HepG2 (cell line): Measurements from ENCODE around the gene IL1B. TPM values are rescaled to one million over a fixed set of nuclear protein-coding genes. Genes with fewer than 3 reads are reported as not detected.

Experiments used
- AFF4 ChIP-seq: sonication (generic); formaldehyde crosslinking; IDR thresholded peaks from 2 replicates; pipeline ENCODE4 v1.4.0; 2020; ENCODE audit warnings: missing genetic modification reagents
- EP300 ChIP-seq, 3 experiments: sonication (generic) in 1 of 3; formaldehyde crosslinking in 1 of 3; IDR thresholded peaks; 2 replicates each; pipeline versions ENCODE4 v1.5.1 to v1.6.1; 2011 to 2020; ENCODE audit warnings: low read depth in 2 of 3, low read length in 2 of 3, borderline replicate concordance in 1 of 3, improper control_type of control experiment in 1 of 3, mild to moderate bottlenecking in 1 of 3, missing genetic modification reagents in 1 of 3, moderate library complexity in 1 of 3
- HMGA1 ChIP-seq: sonication (generic); formaldehyde crosslinking; conservative IDR thresholded peaks from 2 replicates; pipeline ENCODE4 v1.4.0; 2020; ENCODE audit warnings: missing genetic modification reagents
- KLF11 ChIP-seq: IDR thresholded peaks from 2 replicates; pipeline ENCODE4 v1.6.1; 2016; ENCODE audit warnings: missing compliant biosample characterization
- NFAT5 ChIP-seq: sonication (generic); formaldehyde crosslinking; IDR thresholded peaks from 2 replicates; pipeline ENCODE4 v1.4.0; 2020; ENCODE audit warnings: missing genetic modification reagents
- REL ChIP-seq: sonication (generic); formaldehyde crosslinking; conservative IDR thresholded peaks from 2 replicates; pipeline ENCODE4 v1.8.0; 2022; ENCODE audit warnings: mild to moderate bottlenecking, missing genetic modification reagents, moderate library complexity
- SP5 ChIP-seq: IDR thresholded peaks from 2 replicates; pipeline ENCODE4 v1.6.1; 2016; ENCODE audit warnings: low read depth, borderline replicate concordance
- ZNF124 ChIP-seq: sonication (generic); formaldehyde crosslinking; IDR thresholded peaks from 2 replicates; pipeline ENCODE4 v1.4.0; 2020; ENCODE audit warnings: missing genetic modification reagents
- ZNF142 ChIP-seq: sonication (generic); formaldehyde crosslinking; IDR thresholded peaks from 2 replicates; pipeline ENCODE4 v1.4.0; 2020; ENCODE audit warnings: missing genetic modification reagents
- polyA plus RNA-seq, 8 experiments: library from polyadenylated mRNA; depleted of rRNA in 3 of 8; stranded (reverse) in 7 of 8; unstranded in 1 of 8; fragments of >200 nt; fragmentation: Illumina TruSeq in 4 of 8; extraction: Trizol in 4 of 8; gene quantifications; 2 replicates each; pipeline versions ENCODE4 v1.2.1 to v1.2.3, GENCODE V29; 2011 to 2016; ENCODE audit warnings: low read depth in 4 of 8, missing spikeins in 1 of 8, mixed read lengths in 1 of 8; ENCODE audit not compliant: insufficient read depth in 1 of 8
- total RNA-seq, 5 experiments: library from RNA; depleted of rRNA; stranded (reverse); fragments of >200 nt; fragmentation: Illumina TruSeq; extraction: Trizol; gene quantifications; 2 replicates each; pipeline ENCODE4 v1.2.3, GENCODE V29; 2016; ENCODE audit warnings: low read depth in 1 of 5

The IL1B gene
- total and polyA plus RNA-seq, 2 of the 13 experiments (the other 11 are each of a cell fraction or from before 2014, with no cell fraction given): 0.18 TPM; not detected in 1

GRCh38 chr2:112818094-112818902, 18.3 kb downstream of the IL1B start (continued):
- no peak for TF ChIP-seq AFF4 (CRISPR knock-in tag)
- TF ChIP-seq NFAT5: no peak
- TF ChIP-seq SP5 (CRISPR knock-in tag): peak; percentile 84
- peak; percentile 80 for TF ChIP-seq ZNF142 (CRISPR knock-in tag)
- 0 out of 2 replicates have a peak, but pooled peaks have one; percentile 83 for TF ChIP-seq KLF11 (CRISPR knock-in tag)
- peak in 1 of 2 experiments; percentile 100; a peak in 3 of 4 replicates for TF ChIP-seq EP300 (IDR thresholded peaks at IDR 0.05; ENCODE audit: low read depth in 2 of 2, low read length in 2 of 2)
- TF ChIP-seq EP300 (CRISPR knock-in tag; IDR thresholded peaks at IDR 0.05; ENCODE audit: borderline replicate concordance): peak; percentile 97
- TF ChIP-seq REL (CRISPR knock-in tag): 0 out of 2 replicates have a peak, but pooled peaks have one; percentile 48
- no peak for TF ChIP-seq HMGA1 (CRISPR knock-in tag)
- peak; percentile 74 for TF ChIP-seq ZNF124 (CRISPR knock-in tag)
